HG02642 (cell line): ENCODE measurements around the gene SGMS1.
"Not testable (repeated sequence)": the region's sequence is repeated elsewhere in the genome, so short reads cannot be mapped to it uniquely, and the experiment has no call there.

Experiments used
- ATAC-seq: cut with Tn5 transposase; IDR thresholded peaks from one replicate; pipeline ENCODE4 v1.9.1; 2021; ENCODE audit warnings: mild to moderate bottlenecking; ENCODE audit not compliant: unreplicated experiment, poor library complexity

Gene SGMS1

GRCh38 chr10:50585921-50586739 is 37.6 kb downstream of the SGMS1 start:
- no peak for ATAC-seq

- no peak for ATAC-seq
Measured at GRCh38 chr10:50582766-50583762, 40.7 kb downstream of the SGMS1 start.

- no peak for ATAC-seq
Measured at GRCh38 chr10:50582046-50582445, 41.7 kb downstream of the SGMS1 start.

GRCh38 chr10:50580262-50580891 is 43.4 kb downstream of the SGMS1 start:
- ATAC-seq = no peak

- no peak for ATAC-seq
Measured at GRCh38 chr10:50579491-50580261, 44.1 kb downstream of the SGMS1 start.

GRCh38 chr10:50578949-50579348 is 44.8 kb downstream of the SGMS1 start:
- no peak for ATAC-seq

- peak; percentile 67 for ATAC-seq
Measured at GRCh38 chr10:50577681-50578350, 45.9 kb downstream of the SGMS1 start.

- no peak for ATAC-seq
Measured at GRCh38 chr10:50577010-50577409, 46.7 kb downstream of the SGMS1 start.

GRCh38 chr10:50576245-50576815 is 47.4 kb downstream of the SGMS1 start:
- ATAC-seq = no peak

GRCh38 chr10:50575477-50576244 is 48.1 kb downstream of the SGMS1 start:
- ATAC-seq = no peak

GRCh38 chr10:50574931-50575330 is 48.8 kb downstream of the SGMS1 start:
- ATAC-seq = no peak

- ATAC-seq = no peak
Measured at GRCh38 chr10:50574305-50574704, 49.5 kb downstream of the SGMS1 start.

GRCh38 chr10:50572017-50572491 is 51.7 kb downstream of the SGMS1 start:
- ATAC-seq = no peak

- not testable (repeated sequence) for ATAC-seq
Measured at GRCh38 chr10:50568750-50569149, 55.0 kb downstream of the SGMS1 start.

- ATAC-seq = no peak
Measured at GRCh38 chr10:50567384-50567783, 56.4 kb downstream of the SGMS1 start.

GRCh38 chr10:50566150-50566549 is 57.6 kb downstream of the SGMS1 start:
- no peak for ATAC-seq

- no peak for ATAC-seq
Measured at GRCh38 chr10:50565301-50566083, 58.3 kb downstream of the SGMS1 start.
